A549 (cell line): ENCODE measurements around the gene STRAP. TPM values are rescaled to one million over a fixed set of nuclear protein-coding genes. Genes with fewer than 3 reads are reported as not detected.

ENCODE experiments used
- ATAC-seq, 2 experiments: fragments of 200-7000 bp in 1 of 2; fragments of >200 bp in 1 of 2; cut with Nextera tagmentation in 1 of 2; cut with Tn5 transposase in 1 of 2; 3 replicates each; pipeline versions ENCODE4 v1.8.0 to v1.9.1; 2018 to 2020; ENCODE audit warnings: mild to moderate bottlenecking in 1 of 2, moderate library complexity in 1 of 2
- CTCF ChIA-PET: fragments of 300-600 bp; sonication (Branson Sonifier 250); formaldehyde crosslinking; extraction: SDS; loops from one replicate; lab custom pipeline; 2021; ENCODE audit warnings: antibody characterized with exemption, inconsistent platforms; lab: Yijun Ruan, JAX
- POLR2A ChIA-PET: fragments of 350-600 bp; formaldehyde crosslinking; extraction: SDS; loops from one replicate; lab custom pipeline; 2021; ENCODE audit warnings: antibody characterized with exemption, inconsistent platforms; lab: Yijun Ruan, JAX
- DNase-seq, 2 experiments: peaks; one replicate each; pipeline versions ENCODE4 v3.0.0 to v3.0.0-alpha.2; 2011 to 2016; ENCODE audit warnings: low read depth in 1 of 2, low spot score in 1 of 2
- FAIRE-seq: peaks from 2 replicates; lab custom pipeline; 2011; peaks lifted over from hg19 to GRCh38; lab: Jason Lieb, UNC
- H3K27ac ChIP-seq, 2 experiments: fragments of >200 bp; sonication (Bioruptor Twin); formaldehyde crosslinking; 3 replicates each; pipeline ENCODE4 v1.5.1; 2016 to 2017
- H3K4me1 ChIP-seq: fragments of >200 bp; sonication (Bioruptor Twin); formaldehyde crosslinking; 3 replicates; pipeline ENCODE4 v1.6.1; 2016
- H3K4me2 ChIP-seq: fragments of >200 bp; sonication (Bioruptor Twin); formaldehyde crosslinking; 3 replicates; pipeline ENCODE4 v1.6.1; 2016
- H3K4me3 ChIP-seq: fragments of >200 bp; sonication (Bioruptor Twin); formaldehyde crosslinking; 3 replicates; pipeline ENCODE4 v1.5.1; 2016
- H3K9me3 ChIP-seq: fragments of >200 bp; sonication (Bioruptor Twin); formaldehyde crosslinking; 3 replicates; pipeline ENCODE4 v1.6.1; 2016
- BCL3 ChIP-seq: fragments of >200 bp; sonication (Bioruptor Twin); formaldehyde crosslinking; IDR thresholded peaks from 3 replicates; pipeline ENCODE4 v1.6.1; 2016
- BHLHE40 ChIP-seq: IDR thresholded peaks from 2 replicates; pipeline ENCODE4 v1.6.1; 2012; ENCODE audit warnings: low read depth, low read length, inconsistent platforms
- CHD2 ChIP-seq: fragments of 150-350 bp; IDR thresholded peaks from 2 replicates; pipeline ENCODE4 v1.6.1; 2014; ENCODE audit warnings: low read length; ENCODE audit not compliant: partially characterized antibody
- E2F6 ChIP-seq: IDR thresholded peaks from 2 replicates; pipeline ENCODE4 v1.6.1; 2012; ENCODE audit warnings: low read depth, borderline replicate concordance
- EHF ChIP-seq: fragments of 250-450 bp; sonication (Bioruptor Pico); IDR thresholded peaks from 2 replicates; pipeline ENCODE4 v1.5.0; 2020; ENCODE audit warnings: mild to moderate bottlenecking
- EHMT2 ChIP-seq: fragments of 200-600 bp; sonication (generic); IDR thresholded peaks from 2 replicates; pipeline ENCODE4 v1.6.1; 2016; ENCODE audit warnings: antibody characterized with exemption, low read depth, mild to moderate bottlenecking, moderate library complexity
- ESRRA ChIP-seq: fragments of 150-350 bp; IDR thresholded peaks from 2 replicates; pipeline ENCODE4 v1.6.1; 2014; ENCODE audit warnings: mild to moderate bottlenecking, low read length, borderline replicate concordance
- FOSB ChIP-seq: fragments of 250-450 bp; sonication (Bioruptor Pico); IDR thresholded peaks from 2 replicates; pipeline ENCODE4 v1.5.0; 2020; ENCODE audit warnings: mild to moderate bottlenecking, moderate library complexity
- FOSL2 ChIP-seq, 2 experiments: fragments of 450-650 bp in 1 of 2; fragments of >200 bp in 1 of 2; sonication (Bioruptor Twin) in 1 of 2; formaldehyde crosslinking; IDR thresholded peaks; 2 replicates each; pipeline versions ENCODE4 v1.5.0 to v1.6.1; 2016 to 2020; ENCODE audit warnings: mild to moderate bottlenecking in 1 of 2, moderate library complexity in 1 of 2
- GATA3 ChIP-seq: IDR thresholded peaks from 2 replicates; pipeline ENCODE4 v1.6.1; 2012; ENCODE audit warnings: borderline replicate concordance
- HDAC2 ChIP-seq: fragments of 200-600 bp; sonication (generic); IDR thresholded peaks from 2 replicates; pipeline ENCODE4 v1.6.1; 2016
- HMGXB4 ChIP-seq: fragments of 250-450 bp; sonication (Bioruptor Pico); IDR thresholded peaks from 2 replicates; pipeline ENCODE4 v1.5.0; 2021; ENCODE audit warnings: mild to moderate bottlenecking, moderate library complexity, borderline replicate concordance
- HOXB5 ChIP-seq: fragments of 250-450 bp; sonication (Bioruptor Pico); IDR thresholded peaks from 2 replicates; pipeline ENCODE4 v1.5.0; 2020; ENCODE audit warnings: mild to moderate bottlenecking, moderate library complexity
- JUN ChIP-seq, 2 experiments: fragments of >200 bp; sonication (Bioruptor Twin); formaldehyde crosslinking; IDR thresholded peaks; 2 replicates in 1 of 2; 3 replicates in 1 of 2; pipeline ENCODE4 v1.6.1; 2016 to 2017
- JUNB ChIP-seq: fragments of >200 bp; sonication (Bioruptor Twin); formaldehyde crosslinking; IDR thresholded peaks from 2 replicates; pipeline ENCODE4 v1.6.1; 2016
- KDM1A ChIP-seq: fragments of 200-600 bp; sonication (generic); IDR thresholded peaks from 2 replicates; pipeline ENCODE4 v1.6.1; 2016; ENCODE audit warnings: low read depth, mild to moderate bottlenecking
- NFE2L2 ChIP-seq: fragments of 150-350 bp; conservative IDR thresholded peaks from 2 replicates; pipeline ENCODE4 v1.6.1; 2014; ENCODE audit warnings: low read length
- NR3C1 ChIP-seq: fragments of >200 bp; sonication (Bioruptor Twin); formaldehyde crosslinking; IDR thresholded peaks from 3 replicates; pipeline ENCODE4 v1.6.1; 2017
- RAD21 ChIP-seq, 2 experiments: fragments of >200 bp in 1 of 2; sonication (Bioruptor Twin) in 1 of 2; formaldehyde crosslinking in 1 of 2; IDR thresholded peaks in 1 of 2; conservative IDR thresholded peaks in 1 of 2; 2 replicates in 1 of 2; 3 replicates in 1 of 2; pipeline ENCODE4 v1.6.1; 2012 to 2018; ENCODE audit warnings: inconsistent platforms in 1 of 2
- REST ChIP-seq: fragments of 200-600 bp; sonication (generic); IDR thresholded peaks from 2 replicates; pipeline ENCODE4 v1.6.1; 2016; ENCODE audit warnings: antibody characterized with exemption, mild to moderate bottlenecking, moderate library complexity
- SREBF2 ChIP-seq: fragments of 450-650 bp; IDR thresholded peaks from 2 replicates; pipeline ENCODE4 v1.6.1; 2014; ENCODE audit warnings: mild to moderate bottlenecking, moderate library complexity
- WGBS: methylation state at CpG from one replicate; pipeline ENCODE4 v1.1.6; 2017; ENCODE audit errors: missing lambda C conversion rate; 5-methylcytosine and 5-hydroxymethylcytosine counted together
- polyA plus RNA-seq, 4 experiments: library from polyadenylated mRNA; depleted of rRNA in 3 of 4; stranded (reverse); fragments of >200 nt; fragmentation: RNase III in 1 of 4; extraction: RNeasy Plus Mini Kit Qiagen cat#74134 plus additional on column Dnase treatment in 1 of 4; gene quantifications; 2 replicates in 3 of 4; 3 replicates in 1 of 4; pipeline ENCODE4 v1.2.3, GENCODE V29; 2011 to 2017
- TF ChIP-seq, protein P1 (sequence below): fragments of 150-350 bp; IDR thresholded peaks from 2 replicates; pipeline ENCODE4 v1.6.1; 2014; ENCODE audit warnings: low read depth, mild to moderate bottlenecking, low read length
- TF ChIP-seq, protein P2 (sequence below): fragments of 450-650 bp; IDR thresholded peaks from 2 replicates; pipeline ENCODE4 v1.6.1; 2014; ENCODE audit warnings: antibody characterized with exemption

STRAP gene
- polyA plus RNA-seq, 2 of the 4 experiments (the other 2 are of a cell fraction), result 201 to 300 TPM

DNA sequence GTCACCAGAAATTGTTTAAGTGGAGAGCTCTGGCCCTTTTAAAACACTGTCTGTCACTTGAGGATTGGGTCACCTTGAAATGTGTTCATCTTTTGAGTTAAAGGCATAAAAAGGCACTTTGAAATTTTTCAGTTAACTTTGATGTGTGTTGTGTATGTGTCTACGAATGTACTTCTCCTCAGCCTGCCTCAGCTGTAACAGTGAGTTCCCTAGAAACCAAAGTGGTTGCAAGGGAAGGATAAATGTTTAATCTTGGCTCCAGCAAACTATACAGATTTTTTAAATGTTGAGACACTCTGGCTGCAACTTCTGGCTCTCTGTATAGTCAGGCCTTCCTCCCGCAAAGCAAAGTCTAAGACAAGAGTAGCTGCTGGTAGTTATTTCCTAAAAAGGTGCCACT lies 37.2 kb downstream of the STRAP start:
- FAIRE-seq (no peak), ATAC-seq (no peak)

DNA sequence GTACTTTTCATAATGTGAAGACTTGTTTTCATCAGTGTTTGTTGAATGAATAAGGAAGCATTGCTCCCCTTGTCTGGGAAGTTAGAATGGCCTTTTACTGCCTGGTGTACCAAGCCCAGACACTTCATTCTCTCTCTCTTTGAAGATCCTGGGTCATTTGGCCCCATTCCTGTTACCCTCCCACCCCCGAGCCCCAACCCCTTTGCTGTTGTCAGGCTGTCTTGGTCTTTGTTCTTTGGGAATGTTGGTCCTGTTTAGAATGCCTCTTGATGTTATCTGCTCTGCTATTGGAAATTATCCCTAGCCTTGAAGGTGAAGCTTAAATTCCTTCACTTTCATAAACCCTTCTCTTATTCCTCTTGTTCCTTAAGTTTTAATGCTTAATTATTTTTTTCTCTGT lies 42.8 kb downstream of the STRAP start:
- DNase-seq (no peak), ATAC-seq (no peak), FAIRE-seq (no peak)
- Histone ChIP-seq H3K4me3 (no peak overlapping the region), H3K4me2 (no peak overlapping the region), H3K27ac (no peak overlapping the region), H3K4me1 (peaks cover 13% of the 10 kb centered on the region), H3K9me3 (no peaks in the 10 kb centered on the region)
- POLR2A ChIA-PET, result no interaction called here
- CTCF ChIA-PET, result no interaction called here
- 83% methylated on average over 1 of the region's 1 CpG for WGBS
- TF ChIP-seq ESRRA (no peak), NR3C1 (no peak), HDAC2 (no peak), BHLHE40 (no peak), JUN (IDR thresholded peaks at IDR 0.05) (no peak), HMGXB4 (no peak), JUNB (no peak), GATA3 (no peak), RAD21 (conservative IDR thresholded peaks at IDR 0.05 in 1 of 2, IDR thresholded peaks at IDR 0.05 in 1 of 2) (no peak), CHD2 (no peak)
- TF ChIP-seq, protein P1, sequence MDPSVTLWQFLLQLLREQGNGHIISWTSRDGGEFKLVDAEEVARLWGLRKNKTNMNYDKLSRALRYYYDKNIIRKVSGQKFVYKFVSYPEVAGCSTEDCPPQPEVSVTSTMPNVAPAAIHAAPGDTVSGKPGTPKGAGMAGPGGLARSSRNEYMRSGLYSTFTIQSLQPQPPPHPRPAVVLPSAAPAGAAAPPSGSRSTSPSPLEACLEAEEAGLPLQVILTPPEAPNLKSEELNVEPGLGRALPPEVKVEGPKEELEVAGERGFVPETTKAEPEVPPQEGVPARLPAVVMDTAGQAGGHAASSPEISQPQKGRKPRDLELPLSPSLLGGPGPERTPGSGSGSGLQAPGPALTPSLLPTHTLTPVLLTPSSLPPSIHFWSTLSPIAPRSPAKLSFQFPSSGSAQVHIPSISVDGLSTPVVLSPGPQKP, result no peak
- TF ChIP-seq, protein P2, sequence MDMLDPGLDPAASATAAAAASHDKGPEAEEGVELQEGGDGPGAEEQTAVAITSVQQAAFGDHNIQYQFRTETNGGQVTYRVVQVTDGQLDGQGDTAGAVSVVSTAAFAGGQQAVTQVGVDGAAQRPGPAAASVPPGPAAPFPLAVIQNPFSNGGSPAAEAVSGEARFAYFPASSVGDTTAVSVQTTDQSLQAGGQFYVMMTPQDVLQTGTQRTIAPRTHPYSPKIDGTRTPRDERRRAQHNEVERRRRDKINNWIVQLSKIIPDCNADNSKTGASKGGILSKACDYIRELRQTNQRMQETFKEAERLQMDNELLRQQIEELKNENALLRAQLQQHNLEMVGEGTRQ, result no peak

More for the DNA sequence above, 37.2 kb downstream of the STRAP start:
- Histone ChIP-seq H3K9me3 (no peaks in the 10 kb centered on the region), H3K4me2 (no peak overlapping the region), H3K4me1 (no peaks in the 10 kb centered on the region), H3K27ac (no peak overlapping the region), H3K4me3 (no peak overlapping the region)
- POLR2A ChIA-PET, result interaction anchor here (0.6 kb wide), 1 partner anchor 10 kb away, joined by 3 read pairs; no protein-coding TSS in a partner anchor
- no peak for DNase-seq
- CTCF ChIA-PET, result no interaction called here
- WGBS, result 97% methylated on average over 2 of the region's 2 CpGs
- TF ChIP-seq HOXB5 (CRISPR knock-in tag), result no peak
- no peak for TF ChIP-seq JUN (IDR thresholded peaks at IDR 0.05)
- TF ChIP-seq FOSB (CRISPR knock-in tag), result no peak
- TF ChIP-seq EHF (CRISPR knock-in tag), result no peak
- no peak for TF ChIP-seq REST
- TF ChIP-seq SREBF2, result no peak
- no peak for TF ChIP-seq FOSL2 (IDR thresholded peaks at IDR 0.05)
- TF ChIP-seq FOSL2 (CRISPR knock-in tag; IDR thresholded peaks at IDR 0.05), result no peak
- no peak for TF ChIP-seq EHMT2
- no peak for TF ChIP-seq NFE2L2
- TF ChIP-seq BCL3, result no peak
- TF ChIP-seq E2F6, result no peak
- TF ChIP-seq KDM1A, result no peak
